ENCODE data around the gene CBX8.

The CBX8 gene

GRCh38 chr17:79815836-79816461, 19.1 kb upstream of the CBX8 start:
- TF ChIP-seq, protein P1, sequence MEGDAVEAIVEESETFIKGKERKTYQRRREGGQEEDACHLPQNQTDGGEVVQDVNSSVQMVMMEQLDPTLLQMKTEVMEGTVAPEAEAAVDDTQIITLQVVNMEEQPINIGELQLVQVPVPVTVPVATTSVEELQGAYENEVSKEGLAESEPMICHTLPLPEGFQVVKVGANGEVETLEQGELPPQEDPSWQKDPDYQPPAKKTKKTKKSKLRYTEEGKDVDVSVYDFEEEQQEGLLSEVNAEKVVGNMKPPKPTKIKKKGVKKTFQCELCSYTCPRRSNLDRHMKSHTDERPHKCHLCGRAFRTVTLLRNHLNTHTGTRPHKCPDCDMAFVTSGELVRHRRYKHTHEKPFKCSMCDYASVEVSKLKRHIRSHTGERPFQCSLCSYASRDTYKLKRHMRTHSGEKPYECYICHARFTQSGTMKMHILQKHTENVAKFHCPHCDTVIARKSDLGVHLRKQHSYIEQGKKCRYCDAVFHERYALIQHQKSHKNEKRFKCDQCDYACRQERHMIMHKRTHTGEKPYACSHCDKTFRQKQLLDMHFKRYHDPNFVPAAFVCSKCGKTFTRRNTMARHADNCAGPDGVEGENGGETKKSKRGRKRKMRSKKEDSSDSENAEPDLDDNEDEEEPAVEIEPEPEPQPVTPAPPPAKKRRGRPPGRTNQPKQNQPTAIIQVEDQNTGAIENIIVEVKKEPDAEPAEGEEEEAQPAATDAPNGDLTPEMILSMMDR (IDR thresholded peaks at IDR 0.05; ENCODE audit: borderline replicate concordance, insufficient read depth, low read depth, low read length): no peak
- no peak overlapping the region for H3K4me3 ChIP-seq (ENCODE audit: low read depth, low read length)

DNA sequence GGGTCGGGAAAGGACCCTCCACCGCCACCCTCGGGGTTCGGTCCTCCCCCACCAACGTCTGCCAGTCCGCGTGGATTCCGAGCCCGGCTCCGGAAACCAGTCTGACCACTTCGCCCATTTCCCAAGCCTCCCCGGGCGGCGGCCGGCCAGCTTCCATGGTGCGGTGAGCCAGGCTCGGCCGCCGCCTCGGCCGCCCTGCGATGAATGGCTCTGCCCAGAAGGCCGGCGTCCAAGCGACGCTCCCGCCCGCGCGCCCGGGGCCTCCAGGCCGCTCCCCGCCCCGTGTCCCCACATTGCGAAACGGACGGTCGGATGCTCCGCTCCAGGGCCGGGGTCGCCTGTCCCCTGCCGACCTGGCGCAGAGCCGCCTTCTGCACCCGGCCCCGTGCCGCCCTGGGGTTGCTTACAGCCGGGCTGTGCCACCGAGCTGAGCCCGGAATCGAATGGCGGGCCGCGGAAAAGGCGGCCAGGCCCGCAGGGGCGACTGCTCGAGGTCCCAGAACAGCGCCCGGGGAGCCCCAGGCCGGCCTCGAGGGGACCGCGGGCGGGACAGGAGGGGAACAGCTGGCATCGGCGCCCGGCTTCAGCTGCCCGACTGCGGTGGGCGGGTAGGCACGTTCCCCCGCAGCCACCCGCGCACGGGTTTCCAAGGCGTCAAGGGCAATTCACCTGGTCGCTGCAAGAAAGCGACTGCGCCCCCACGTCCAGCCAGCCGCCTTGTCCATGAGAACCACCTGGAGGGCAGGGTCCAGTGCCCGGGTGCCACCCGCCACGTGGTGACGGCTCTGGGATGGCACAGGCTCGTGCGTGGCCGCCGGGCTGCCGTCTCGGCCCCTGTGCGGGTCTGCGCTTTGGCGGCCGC, 18.3 kb upstream of the CBX8 start:
- TF ChIP-seq, protein P1 (IDR thresholded peaks at IDR 0.05; ENCODE audit: borderline replicate concordance, insufficient read depth, low read depth, low read length): no peak
- H3K4me3 ChIP-seq (ENCODE audit: low read depth, low read length): no peak overlapping the region

DNA sequence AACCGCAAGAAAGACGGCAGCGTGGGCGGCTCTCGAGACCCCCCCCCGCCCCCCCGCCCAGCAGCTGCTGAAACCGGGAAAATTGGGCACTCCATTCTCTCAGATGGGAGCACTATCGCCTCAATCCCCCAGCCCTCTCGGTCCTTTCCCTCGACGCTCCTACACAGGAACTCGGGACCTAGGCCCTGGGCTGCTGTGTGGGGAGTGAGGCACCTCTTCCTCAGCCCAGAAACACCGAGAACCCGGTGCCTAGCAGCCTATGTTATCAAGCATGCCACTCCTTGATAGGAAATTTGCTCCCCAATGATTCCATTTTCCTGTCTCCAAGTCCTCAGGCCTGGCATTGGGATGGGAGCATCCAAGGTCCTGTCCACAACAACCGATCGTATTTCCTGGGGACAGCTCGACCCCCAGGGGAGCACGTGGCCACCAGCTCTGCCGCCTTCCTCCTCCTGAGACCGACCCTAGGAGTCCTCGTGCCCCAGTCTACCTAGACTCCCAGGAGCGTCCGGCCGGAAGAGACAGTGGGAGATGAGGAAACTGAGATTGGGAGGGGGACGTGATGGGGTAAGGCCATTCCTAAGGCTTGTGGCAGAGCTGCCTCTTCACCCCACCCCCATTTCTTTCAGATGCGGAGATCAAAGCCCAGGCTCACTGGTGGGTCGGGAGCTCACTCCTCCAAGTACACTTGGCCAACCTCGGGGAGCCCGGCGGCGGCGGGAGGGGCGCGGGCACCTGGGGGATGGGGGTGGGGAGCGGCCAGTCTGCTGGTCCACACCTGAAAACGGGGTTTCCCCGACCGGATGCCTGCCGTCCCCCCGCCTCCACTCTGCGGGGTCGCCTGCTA, 17.5 kb upstream of the CBX8 start:
- H3K4me3 ChIP-seq (ENCODE audit: low read depth, low read length): no peak overlapping the region
- TF ChIP-seq, protein P1 (IDR thresholded peaks at IDR 0.05; ENCODE audit: borderline replicate concordance, insufficient read depth, low read depth, low read length): no peak

- TF ChIP-seq, protein P1 (IDR thresholded peaks at IDR 0.05; ENCODE audit: borderline replicate concordance, insufficient read depth, low read depth, low read length): no peak
- H3K4me3 ChIP-seq (ENCODE audit: low read depth, low read length): peak overlapping the region; percentile 15
Observed at GRCh38 chr17:79813297-79814126, 16.6 kb upstream of the CBX8 start.

- TF ChIP-seq, protein P1 (IDR thresholded peaks at IDR 0.05; ENCODE audit: borderline replicate concordance, insufficient read depth, low read depth, low read length): no peak
- H3K4me3 ChIP-seq (ENCODE audit: low read depth, low read length): peak overlapping the region; percentile 28
Observed at GRCh38 chr17:79812353-79813258, 15.7 kb upstream of the CBX8 start.
